Measurements from ENCODE around the gene PLCD1. TPM values are rescaled to one million over a fixed set of nuclear protein-coding genes. Genes with fewer than 3 reads are reported as not detected.

PLCD1 gene
- total RNA-seq, 1 donor from 2014 or later: 16.7 TPM

GRCh38 chr3:37961622-37962431 lies 67.6 kb downstream of the PLCD1 start:
- H3K4me1 Mint-ChIP-seq (ENCODE audit: low read depth, unreplicated experiment): peaks cover 19% of the 10 kb centered on the region
- DNase-seq (ENCODE audit: low read depth) (no peak), FAIRE-seq (no peak)
- no peak overlapping the region for H3K4me3 ChIP-seq (ENCODE audit: insufficient read depth, low read depth, low read length)
- no peak overlapping the region for H2AFZ ChIP-seq (ENCODE audit: low read depth, low read length)
- H3K36me3 ChIP-seq (ENCODE audit: insufficient read depth, low read length): no peaks in the 10 kb centered on the region
- H3K9me3 ChIP-seq (ENCODE audit: insufficient read depth, low read depth, low read length): no peaks in the 10 kb centered on the region
- no peak for TF ChIP-seq CTCF (IDR thresholded peaks at IDR 0.05; ENCODE audit: insufficient read depth, low read depth, low read length)
- no peak for TF ChIP-seq EZH2 (IDR thresholded peaks at IDR 0.05; ENCODE audit: insufficient read depth, low read length)
- no peak overlapping the region for H3K27ac ChIP-seq (ENCODE audit: low read depth, low read length)
- peaks cover 11% of the 10 kb centered on the region for H3K36me3 Mint-ChIP-seq (ENCODE audit: low read depth, unreplicated experiment)
- no peaks in the 10 kb centered on the region for H3K9me3 Mint-ChIP-seq (ENCODE audit: unreplicated experiment)
- no peaks in the 10 kb centered on the region for H3K4me1 ChIP-seq (ENCODE audit: insufficient read depth, low read length)
- no peak overlapping the region for H3K9ac ChIP-seq (ENCODE audit: low read length)
- no peaks in the 10 kb centered on the region for H3K27me3 ChIP-seq (ENCODE audit: insufficient read depth, low read length)
- H3K4me2 ChIP-seq (ENCODE audit: low read length): no peak overlapping the region
- no peak overlapping the region for H3K4me3 Mint-ChIP-seq (ENCODE audit: unreplicated experiment)
- H4K20me1 ChIP-seq (ENCODE audit: insufficient read depth, low read length): no peaks in the 10 kb centered on the region
- H3K27ac Mint-ChIP-seq (ENCODE audit: unreplicated experiment): no peak overlapping the region
- no peaks in the 10 kb centered on the region for H3K79me2 ChIP-seq (ENCODE audit: insufficient read depth, low read length)
- no peaks in the 10 kb centered on the region for H3K27me3 Mint-ChIP-seq (ENCODE audit: low read depth, unreplicated experiment)

GRCh38 chr3:37957539-37957936 lies 71.9 kb downstream of the PLCD1 start:
- no peak for FAIRE-seq
- no peaks in the 10 kb centered on the region for H4K20me1 ChIP-seq (ENCODE audit: insufficient read depth, low read length)

More at GRCh38 chr3:37957539-37957936, 71.9 kb downstream of the PLCD1 start:
- no peaks in the 10 kb centered on the region for H3K9me3 Mint-ChIP-seq (ENCODE audit: unreplicated experiment)
- TF ChIP-seq CTCF (IDR thresholded peaks at IDR 0.05; ENCODE audit: insufficient read depth, low read depth, low read length): no peak
- TF ChIP-seq EZH2 (IDR thresholded peaks at IDR 0.05; ENCODE audit: insufficient read depth, low read length): no peak
- no peak overlapping the region for H3K9ac ChIP-seq (ENCODE audit: low read length)
- H3K9me3 ChIP-seq (ENCODE audit: insufficient read depth, low read depth, low read length): no peaks in the 10 kb centered on the region
- H3K79me2 ChIP-seq (ENCODE audit: insufficient read depth, low read length): no peaks in the 10 kb centered on the region
- H3K27ac Mint-ChIP-seq (ENCODE audit: unreplicated experiment): no peak overlapping the region
- no peaks in the 10 kb centered on the region for H3K27me3 ChIP-seq (ENCODE audit: insufficient read depth, low read length)
- no peaks in the 10 kb centered on the region for H3K4me1 ChIP-seq (ENCODE audit: insufficient read depth, low read length)
- H3K27ac ChIP-seq (ENCODE audit: low read depth, low read length): no peak overlapping the region
- H3K4me2 ChIP-seq (ENCODE audit: low read length): no peak overlapping the region
- H3K27me3 Mint-ChIP-seq (ENCODE audit: low read depth, unreplicated experiment): no peaks in the 10 kb centered on the region
- H3K4me3 ChIP-seq (ENCODE audit: insufficient read depth, low read depth, low read length): no peak overlapping the region
- no peak for DNase-seq (ENCODE audit: low read depth)
- H3K36me3 ChIP-seq (ENCODE audit: insufficient read depth, low read length): peaks cover 5% of the 10 kb centered on the region
- H2AFZ ChIP-seq (ENCODE audit: low read depth, low read length): no peak overlapping the region
- peaks cover 8% of the 10 kb centered on the region for H3K36me3 Mint-ChIP-seq (ENCODE audit: low read depth, unreplicated experiment)
- H3K4me3 Mint-ChIP-seq (ENCODE audit: unreplicated experiment): no peak overlapping the region
- peaks cover 19% of the 10 kb centered on the region for H3K4me1 Mint-ChIP-seq (ENCODE audit: low read depth, unreplicated experiment)

Small RNA genes lying within 50 kb of the gene (microRNA-seq; reads per million reads assigned to microRNA genes)
- gene MIR26A1: 11.0 reads per million, percentile 37 among the genes with 10 or more reads in this experiment

Other genes starting within 250 kb of the PLCD1 start
- gene CTDSPL, start 167.8 kb downstream of the PLCD1 start, total RNA-seq: 32.9 and 37.9 TPM in 2 replicates
- gene VILL, start 38.9 kb downstream of the PLCD1 start, total RNA-seq: 1.0 and 1.5 TPM in 2 replicates
- 0.19 and 0.54 TPM in 2 replicates for gene DLEC1, start 9.6 kb upstream of the PLCD1 start, total RNA-seq
- 67.0 and 69.4 TPM in 2 replicates for gene ACAA1, start 107.5 kb upstream of the PLCD1 start, total RNA-seq
- 50.6 and 55.8 TPM in 2 replicates for gene MYD88, start 109.0 kb upstream of the PLCD1 start, total RNA-seq
- gene OXSR1, start 135.9 kb upstream of the PLCD1 start, total RNA-seq: 78.2 and 83.1 TPM in 2 replicates
- gene SLC22A13, start 236.2 kb upstream of the PLCD1 start, total RNA-seq: 0.72 and 1.8 TPM in 2 replicates